HEK293 (cell line): ENCODE results near the gene LRRC46.

Experiments used
- AEBP2 ChIP-seq: fragments of 450-650 bp; formaldehyde crosslinking; IDR thresholded peaks from 2 replicates; pipeline ENCODE4 v1.5.1; 2016; ENCODE audit warnings: missing biosample characterization, missing genetic modification characterization, borderline replicate concordance
- GFI1B ChIP-seq: fragments of 450-650 bp; formaldehyde crosslinking; IDR thresholded peaks from 2 replicates; pipeline ENCODE4 v1.5.1; 2016; ENCODE audit warnings: missing biosample characterization, missing genetic modification characterization
- GLIS1 ChIP-seq: fragments of 450-650 bp; formaldehyde crosslinking; IDR thresholded peaks from 2 replicates; pipeline ENCODE4 v1.5.1; 2016; ENCODE audit warnings: missing biosample characterization, missing genetic modification characterization
- HIC1 ChIP-seq: fragments of 450-650 bp; formaldehyde crosslinking; IDR thresholded peaks from 2 replicates; pipeline ENCODE4 v1.5.1; 2016; ENCODE audit warnings: missing biosample characterization, missing genetic modification characterization
- KLF10 ChIP-seq: fragments of 450-650 bp; IDR thresholded peaks from 2 replicates; pipeline ENCODE4 v1.5.1; 2018; ENCODE audit warnings: missing biosample characterization, mild to moderate bottlenecking, missing genetic modification characterization
- KLF17 ChIP-seq: fragments of 450-650 bp; formaldehyde crosslinking; IDR thresholded peaks from 2 replicates; pipeline ENCODE4 v1.5.1; 2016; ENCODE audit warnings: missing biosample characterization, missing genetic modification characterization
- KLF8 ChIP-seq: fragments of 450-650 bp; formaldehyde crosslinking; IDR thresholded peaks from 2 replicates; pipeline ENCODE4 v1.5.1; 2016; ENCODE audit warnings: missing biosample characterization, missing genetic modification characterization
- KLF9 ChIP-seq: fragments of 450-650 bp; formaldehyde crosslinking; IDR thresholded peaks from 2 replicates; pipeline ENCODE4 v1.5.1; 2016; ENCODE audit warnings: missing biosample characterization, missing genetic modification characterization, low read depth
- SCRT1 ChIP-seq: fragments of 450-650 bp; formaldehyde crosslinking; IDR thresholded peaks from 2 replicates; pipeline ENCODE4 v1.5.1; 2016; ENCODE audit warnings: missing biosample characterization, missing genetic modification characterization, borderline replicate concordance
- ZEB2 ChIP-seq: fragments of 450-650 bp; formaldehyde crosslinking; IDR thresholded peaks from 2 replicates; pipeline ENCODE4 v1.5.1; 2016; ENCODE audit warnings: missing biosample characterization, missing genetic modification characterization
- ZIC2 ChIP-seq: fragments of 450-650 bp; formaldehyde crosslinking; IDR thresholded peaks from 2 replicates; pipeline ENCODE4 v1.5.1; 2016; ENCODE audit warnings: missing biosample characterization, missing genetic modification characterization
- ZNF112 ChIP-seq: fragments of 450-650 bp; formaldehyde crosslinking; IDR thresholded peaks from 2 replicates; pipeline ENCODE4 v1.5.0; 2017; ENCODE audit warnings: missing biosample characterization, missing genetic modification characterization
- ZNF114 ChIP-seq: fragments of 450-650 bp; formaldehyde crosslinking; IDR thresholded peaks from 2 replicates; pipeline ENCODE4 v1.5.0; 2017; ENCODE audit warnings: missing biosample characterization, missing genetic modification characterization
- ZNF132 ChIP-seq: fragments of 450-650 bp; formaldehyde crosslinking; IDR thresholded peaks from 2 replicates; pipeline ENCODE4 v1.5.1; 2017; ENCODE audit warnings: missing biosample characterization, missing genetic modification characterization, borderline replicate concordance
- ZNF133 ChIP-seq: fragments of 450-650 bp; formaldehyde crosslinking; IDR thresholded peaks from 2 replicates; pipeline ENCODE4 v1.5.1; 2016; ENCODE audit warnings: missing biosample characterization, missing genetic modification characterization
- ZNF140 ChIP-seq: fragments of 450-650 bp; formaldehyde crosslinking; IDR thresholded peaks from 2 replicates; pipeline ENCODE4 v1.5.1; 2016; ENCODE audit warnings: missing biosample characterization, missing genetic modification characterization
- ZNF146 ChIP-seq: fragments of 450-650 bp; formaldehyde crosslinking; IDR thresholded peaks from 2 replicates; pipeline ENCODE4 v1.5.1; 2016; ENCODE audit warnings: missing biosample characterization, missing genetic modification characterization
- ZNF157 ChIP-seq: fragments of 450-650 bp; formaldehyde crosslinking; IDR thresholded peaks from 2 replicates; pipeline ENCODE4 v1.5.1; 2016; ENCODE audit warnings: missing biosample characterization, missing genetic modification characterization
- ZNF19 ChIP-seq: fragments of 450-650 bp; formaldehyde crosslinking; IDR thresholded peaks from 2 replicates; pipeline ENCODE4; 2016; ENCODE audit warnings: missing biosample characterization, missing genetic modification characterization, low read depth
- ZNF239 ChIP-seq: fragments of 450-650 bp; formaldehyde crosslinking; IDR thresholded peaks from 2 replicates; pipeline ENCODE4 v1.5.1; 2016; ENCODE audit warnings: missing biosample characterization, missing genetic modification characterization
- ZNF266 ChIP-seq: fragments of 450-650 bp; formaldehyde crosslinking; IDR thresholded peaks from 2 replicates; pipeline ENCODE4 v1.5.1; 2016; ENCODE audit warnings: missing biosample characterization, missing genetic modification characterization, low read depth
- ZNF311 ChIP-seq: fragments of 450-650 bp; formaldehyde crosslinking; IDR thresholded peaks from 2 replicates; pipeline ENCODE4 v1.5.1; 2017; ENCODE audit warnings: missing biosample characterization, missing genetic modification characterization, borderline replicate concordance
- ZNF362 ChIP-seq: fragments of 450-650 bp; formaldehyde crosslinking; IDR thresholded peaks from 2 replicates; pipeline ENCODE4 v1.5.1; 2016; ENCODE audit warnings: missing biosample characterization, missing genetic modification characterization
- ZNF426 ChIP-seq: fragments of 450-650 bp; formaldehyde crosslinking; IDR thresholded peaks from 2 replicates; pipeline ENCODE4 v1.5.1; 2017; ENCODE audit warnings: missing biosample characterization, missing genetic modification characterization, mild to moderate bottlenecking, inconsistent platforms, moderate library complexity
- ZNF488 ChIP-seq: fragments of 450-650 bp; formaldehyde crosslinking; IDR thresholded peaks from 2 replicates; pipeline ENCODE4 v1.5.1; 2016; ENCODE audit warnings: missing biosample characterization, missing genetic modification characterization
- ZNF548 ChIP-seq: fragments of 450-650 bp; formaldehyde crosslinking; IDR thresholded peaks from 2 replicates; pipeline ENCODE4 v1.5.1; 2016; ENCODE audit warnings: missing biosample characterization, missing genetic modification characterization
- ZNF549 ChIP-seq: fragments of 450-650 bp; IDR thresholded peaks from 2 replicates; pipeline ENCODE4 v1.5.1; 2018; ENCODE audit warnings: missing biosample characterization, missing genetic modification characterization, mild to moderate bottlenecking, inconsistent platforms, moderate library complexity
- ZNF555 ChIP-seq: fragments of 450-650 bp; formaldehyde crosslinking; conservative IDR thresholded peaks from 2 replicates; pipeline ENCODE4 v1.5.1; 2017; ENCODE audit warnings: missing biosample characterization, mild to moderate bottlenecking, missing genetic modification characterization, inconsistent platforms
- ZNF747 ChIP-seq: fragments of 450-650 bp; formaldehyde crosslinking; IDR thresholded peaks from 2 replicates; pipeline ENCODE4 v1.5.1; 2016; ENCODE audit warnings: missing biosample characterization, missing genetic modification characterization
- ZNF777 ChIP-seq: fragments of 450-650 bp; formaldehyde crosslinking; IDR thresholded peaks from 2 replicates; pipeline ENCODE4 v1.5.1; 2017; ENCODE audit warnings: missing biosample characterization, missing genetic modification characterization, borderline replicate concordance
- ZNF791 ChIP-seq: fragments of 450-650 bp; formaldehyde crosslinking; IDR thresholded peaks from 2 replicates; pipeline ENCODE4 v1.5.1; 2016; ENCODE audit warnings: missing biosample characterization, missing genetic modification characterization
- ZXDB ChIP-seq: fragments of 450-650 bp; formaldehyde crosslinking; IDR thresholded peaks from 2 replicates; pipeline ENCODE4 v1.5.1; 2016; ENCODE audit warnings: missing biosample characterization, missing genetic modification characterization

LRRC46 gene

GRCh38 chr17:47883589-47884426, 52.3 kb downstream of the LRRC46 start (continued):
- TF ChIP-seq ZNF140 (no peak), ZNF112 (tag by site-specific recombination) (no peak), ZNF19 (no peak), ZXDB (tag by site-specific recombination) (no peak), ZNF239 (tag by site-specific recombination) (no peak), ZNF133 (tag by site-specific recombination) (no peak), KLF8 (tag by site-specific recombination) (no peak), ZNF157 (tag by site-specific recombination) (no peak), ZNF266 (tag by site-specific recombination) (no peak), KLF9 (tag by site-specific recombination) (no peak), SCRT1 (no peak), KLF10 (tag by site-specific recombination) (no peak), ZEB2 (tag by site-specific recombination) (0 out of 2 replicates have a peak, but pooled peaks have one; percentile 34), ZNF791 (no peak), ZIC2 (peak; percentile 99), ZNF555 (tag by site-specific recombination) (no peak), ZNF549 (tag by site-specific recombination) (no peak), ZNF747 (tag by site-specific recombination) (no peak), AEBP2 (tag by site-specific recombination) (no peak), KLF17 (no peak), ZNF362 (no peak), HIC1 (tag by site-specific recombination) (no peak), GLIS1 (tag by site-specific recombination) (peak; percentile 100), ZNF146 (tag by site-specific recombination) (no peak), GFI1B (tag by site-specific recombination) (no peak; the same call in 1 of the 2 replicates), ZNF548 (tag by site-specific recombination) (no peak), ZNF426 (no peak), ZNF777 (tag by site-specific recombination) (no peak), ZNF132 (tag by site-specific recombination) (no peak), ZNF114 (tag by site-specific recombination) (no peak), ZNF488 (no peak), ZNF311 (tag by site-specific recombination) (no peak)
